SK-N-MC (cell line): ENCODE data around the gene MRPL48.

Experiments
- DNase-seq: peaks from one replicate; pipeline ENCODE4 v3.0.0-alpha.2; 2011; ENCODE audit warnings: low read depth, low spot score
- H3K27ac ChIP-seq: fragments of 200-600 bp; sonication (generic); 2 replicates; pipeline ENCODE4 v1.5.1; 2016; ENCODE audit warnings: mixed run types
- H3K36me3 ChIP-seq: fragments of 200-600 bp; sonication (generic); 2 replicates; pipeline ENCODE4 v1.6.1; 2017; ENCODE audit warnings: antibody characterized with exemption, low read length, mixed read lengths; ENCODE audit not compliant: insufficient read depth
- H3K4me3 ChIP-seq: fragments of 200-600 bp; sonication (generic); 2 replicates; pipeline ENCODE4 v1.5.1; 2016
- H3K9ac ChIP-seq: fragments of 200-600 bp; sonication (generic); 2 replicates; pipeline ENCODE4 v1.8.0; 2017; ENCODE audit warnings: mixed run types, mixed read lengths; ENCODE audit not compliant: insufficient read length
- H3K9me3 ChIP-seq: fragments of 200-600 bp; sonication (generic); 2 replicates; pipeline ENCODE4 v1.6.1; 2017; ENCODE audit warnings: low read depth, mild to moderate bottlenecking, antibody characterized with exemption, low read length, moderate library complexity, mixed read lengths
- EZH2 ChIP-seq: fragments of 200-600 bp; sonication (generic); IDR thresholded peaks from one replicate; pipeline ENCODE4 v1.6.1; 2017; ENCODE audit warnings: antibody characterized with exemption
- FOXP2 ChIP-seq: optimal IDR thresholded peaks from 2 replicates; pipeline ENCODE3; 2011; ENCODE audit warnings: mild to moderate bottlenecking, moderate library complexity; ENCODE audit not compliant: insufficient read depth; ENCODE audit errors: extremely low read length, control extremely low read depth
- POLR2AphosphoS5 ChIP-seq: IDR thresholded peaks from 2 replicates; pipeline ENCODE4 v1.6.1; 2012; ENCODE audit warnings: mild to moderate bottlenecking, low read depth, low read length, borderline replicate concordance

The MRPL48 gene

DNA sequence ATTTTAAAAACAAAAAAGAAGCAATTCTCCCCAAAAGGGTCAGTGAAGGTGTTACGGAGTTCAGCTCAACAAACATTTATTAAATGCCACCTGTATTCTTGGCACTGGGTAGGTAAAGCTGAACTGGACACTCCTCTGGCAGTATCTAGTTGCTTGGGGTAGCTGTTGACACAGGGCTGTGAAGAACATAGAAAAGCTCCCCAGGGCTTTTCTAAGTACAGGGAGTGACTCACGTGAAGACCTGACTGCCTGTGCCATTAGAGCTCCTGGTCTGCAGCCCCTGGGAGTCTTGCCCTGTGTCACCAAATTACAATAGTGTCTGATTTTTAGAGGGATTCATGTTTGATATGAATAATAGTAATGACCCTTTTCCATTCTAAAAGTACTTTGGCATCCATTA is 45.4 kb downstream of the MRPL48 start:
- Histone ChIP-seq H3K27ac (no peak overlapping the region), H3K9me3 (no peaks in the 10 kb centered on the region), H3K9ac (no peak overlapping the region), H3K4me3 (no peak overlapping the region), H3K36me3 (peaks cover 28% of the 10 kb centered on the region)
- DNase-seq, result no peak
- TF ChIP-seq EZH2 (no peak), POLR2AphosphoS5 (no peak), FOXP2 (no peak)

DNA sequence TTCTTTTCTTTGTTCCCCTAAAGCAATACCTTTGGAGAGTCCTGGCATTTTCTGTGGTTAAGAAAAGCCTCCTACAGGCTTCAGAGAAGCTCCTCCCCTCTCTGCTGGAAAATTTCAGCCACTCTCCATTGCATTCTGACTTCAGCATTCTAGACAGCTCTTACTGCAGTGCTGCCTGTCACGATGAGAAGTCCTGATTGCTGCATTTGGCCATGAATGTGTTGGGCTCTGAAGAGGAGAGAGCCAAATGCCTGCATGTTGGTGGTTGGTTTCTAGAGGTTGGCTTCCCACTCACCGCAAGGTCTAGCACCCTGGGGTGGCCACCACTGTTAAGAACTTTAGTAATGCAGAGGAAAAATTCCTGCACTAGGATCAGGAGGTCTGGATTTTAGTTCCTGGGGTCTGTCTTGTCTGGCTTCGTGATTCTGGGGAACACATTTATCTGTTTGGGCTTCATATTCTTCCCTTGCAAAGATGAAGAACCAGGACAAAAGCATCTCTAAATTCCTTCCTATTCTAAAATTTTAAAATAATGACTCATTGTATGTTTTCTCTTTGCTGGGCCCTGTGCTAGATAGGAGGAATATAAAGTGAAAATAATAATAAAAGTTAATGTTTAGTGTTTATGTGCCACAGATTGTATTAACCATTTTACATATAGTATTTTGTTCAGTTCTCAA is 50.9 kb downstream of the MRPL48 start:
- no peak for DNase-seq
- TF ChIP-seq EZH2, result no peak
- TF ChIP-seq POLR2AphosphoS5, result no peak
- TF ChIP-seq FOXP2, result no peak
- Histone ChIP-seq H3K9ac (no peak overlapping the region), H3K4me3 (no peak overlapping the region), H3K9me3 (no peaks in the 10 kb centered on the region), H3K27ac (no peak overlapping the region), H3K36me3 (peaks cover 13% of the 10 kb centered on the region; the same call in 1 of the 2 replicates)

DNA sequence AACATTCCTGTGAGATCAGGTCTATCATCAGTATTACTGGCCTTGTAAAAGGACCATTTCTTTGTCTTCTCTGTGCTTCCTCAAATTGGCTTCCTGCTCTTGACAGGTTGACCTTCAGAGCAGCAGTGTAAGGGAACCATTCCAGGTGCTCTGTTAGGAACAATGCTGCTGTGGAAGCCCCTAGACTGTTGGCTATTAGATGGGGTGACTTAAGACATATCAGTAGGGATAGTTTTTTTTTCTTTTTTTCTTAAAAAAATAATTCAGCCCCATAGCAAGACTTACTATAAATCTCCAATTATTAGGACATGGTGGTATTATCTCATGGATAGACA is 51.4 kb downstream of the MRPL48 start:
- no peak for DNase-seq
- Histone ChIP-seq H3K27ac (no peak overlapping the region), H3K36me3 (peaks cover 18% of the 10 kb centered on the region; the same call in 1 of the 2 replicates), H3K4me3 (no peak overlapping the region), H3K9me3 (no peaks in the 10 kb centered on the region), H3K9ac (no peak overlapping the region)
- TF ChIP-seq EZH2 (no peak), FOXP2 (no peak), POLR2AphosphoS5 (no peak)

- Histone ChIP-seq H3K36me3 (peaks cover 13% of the 10 kb centered on the region), H3K9ac (no peak overlapping the region), H3K9me3 (no peaks in the 10 kb centered on the region), H3K4me3 (no peak overlapping the region), H3K27ac (no peak overlapping the region)
- DNase-seq, result no peak
- TF ChIP-seq POLR2AphosphoS5 (no peak), EZH2 (no peak), FOXP2 (no peak)
These were observed 63.5 kb downstream of the MRPL48 start for GRCh38 chr11:73851046-73851764.

GRCh38 chr11:73852049-73852448 is 64.4 kb downstream of the MRPL48 start:
- Histone ChIP-seq H3K36me3 (peaks cover 13% of the 10 kb centered on the region), H3K9ac (no peak overlapping the region), H3K4me3 (no peak overlapping the region), H3K27ac (no peak overlapping the region), H3K9me3 (no peaks in the 10 kb centered on the region)
- TF ChIP-seq FOXP2, result no peak
- TF ChIP-seq POLR2AphosphoS5, result no peak
- TF ChIP-seq EZH2, result no peak
- no peak for DNase-seq

GRCh38 chr11:73854680-73855079 is 67.0 kb downstream of the MRPL48 start:
- DNase-seq, result no peak
- TF ChIP-seq FOXP2, result no peak
- TF ChIP-seq POLR2AphosphoS5, result no peak
- TF ChIP-seq EZH2, result no peak
- Histone ChIP-seq H3K9me3 (no peaks in the 10 kb centered on the region), H3K27ac (no peak overlapping the region), H3K4me3 (no peak overlapping the region), H3K9ac (no peak overlapping the region), H3K36me3 (peaks cover 15% of the 10 kb centered on the region)

GRCh38 chr11:73856031-73856567 is 68.4 kb downstream of the MRPL48 start:
- H3K36me3 ChIP-seq, result peaks cover 24% of the 10 kb centered on the region
- H3K27ac ChIP-seq, result peak overlapping the region; percentile 67; the same call in 1 of the 2 replicates
- no peak overlapping the region for H3K4me3 ChIP-seq
- no peak for DNase-seq
- no peak overlapping the region for H3K9ac ChIP-seq
- TF ChIP-seq FOXP2 (no peak), POLR2AphosphoS5 (no peak), EZH2 (no peak)
- H3K9me3 ChIP-seq, result no peaks in the 10 kb centered on the region

DNA sequence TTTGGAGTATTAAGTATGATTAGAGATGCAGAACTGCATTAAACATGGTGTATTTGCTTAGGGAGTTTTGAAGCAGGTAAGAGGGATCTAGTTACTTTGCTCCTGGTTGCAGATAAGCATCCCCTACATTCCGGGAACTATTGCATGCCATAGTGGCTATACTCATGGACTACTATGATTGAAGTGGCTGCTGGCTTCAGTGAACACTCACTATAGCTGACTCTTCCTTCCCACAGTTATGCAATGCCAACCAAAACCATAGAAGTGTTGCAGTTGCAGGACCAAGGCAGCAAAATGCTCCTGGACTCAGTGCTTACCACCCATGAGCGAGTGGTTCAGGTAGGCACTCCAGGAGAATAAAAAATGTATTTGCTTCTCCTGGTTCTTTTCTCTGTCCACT is 72.0 kb downstream of the MRPL48 start:
- TF ChIP-seq POLR2AphosphoS5 (no peak), FOXP2 (no peak), EZH2 (no peak)
- no peak for DNase-seq
- Histone ChIP-seq H3K27ac (no peak overlapping the region), H3K4me3 (no peak overlapping the region), H3K36me3 (peaks cover 36% of the 10 kb centered on the region), H3K9ac (no peak overlapping the region), H3K9me3 (no peaks in the 10 kb centered on the region)
